Ectodermal cell (in vitro differentiated cells): ENCODE data around the gene JAZF1.

ENCODE experiments used
- H3K27ac ChIP-seq: 2 replicates; pipeline ENCODE4 v1.7.0; 2013; ENCODE audit warnings: mild to moderate bottlenecking, low read depth, low read length; ENCODE audit not compliant: insufficient read depth, poor library complexity, severe bottlenecking
- H3K27me3 ChIP-seq: 2 replicates; pipeline ENCODE4 v1.7.0; 2013; ENCODE audit warnings: mild to moderate bottlenecking, low read length; ENCODE audit not compliant: insufficient read depth, control insufficient read depth, poor library complexity, severe bottlenecking
- H3K36me3 ChIP-seq: one replicate; pipeline ENCODE4 v1.7.0; 2013; ENCODE audit warnings: low read length; ENCODE audit not compliant: control insufficient read depth, insufficient read depth
- H3K4me1 ChIP-seq: one replicate; pipeline ENCODE4 v1.7.0; 2013; ENCODE audit warnings: low read length; ENCODE audit not compliant: control insufficient read depth, insufficient read depth
- H3K4me3 ChIP-seq: 2 replicates; pipeline ENCODE4 v1.7.0; 2013; ENCODE audit warnings: low read depth, low read length, control low read depth; ENCODE audit not compliant: insufficient read depth
- H3K9me3 ChIP-seq: 2 replicates; pipeline ENCODE4 v1.7.0; 2013; ENCODE audit warnings: mild to moderate bottlenecking, low read length, moderate library complexity; ENCODE audit not compliant: control insufficient read depth
- WGBS, 2 experiments: methylation state at CpG; one replicate each; pipeline ENCODE4 v1.1.7; 2013; ENCODE audit warnings: missing lambda C conversion rate in 2 of 2; 5-methylcytosine and 5-hydroxymethylcytosine counted together

JAZF1 gene

GRCh38 chr7:27810186-27810585, 370.4 kb downstream of the JAZF1 start:
- H3K4me3 ChIP-seq, result no peak overlapping the region
- no peaks in the 10 kb centered on the region for H3K4me1 ChIP-seq
- 82 to 88% methylated on average over 4 of the region's 4 CpGs for WGBS, 2 experiments
- no peak overlapping the region for H3K27ac ChIP-seq
- no peaks in the 10 kb centered on the region for H3K9me3 ChIP-seq
- H3K36me3 ChIP-seq, result no peaks in the 10 kb centered on the region
- H3K27me3 ChIP-seq, result no peaks in the 10 kb centered on the region

DNA sequence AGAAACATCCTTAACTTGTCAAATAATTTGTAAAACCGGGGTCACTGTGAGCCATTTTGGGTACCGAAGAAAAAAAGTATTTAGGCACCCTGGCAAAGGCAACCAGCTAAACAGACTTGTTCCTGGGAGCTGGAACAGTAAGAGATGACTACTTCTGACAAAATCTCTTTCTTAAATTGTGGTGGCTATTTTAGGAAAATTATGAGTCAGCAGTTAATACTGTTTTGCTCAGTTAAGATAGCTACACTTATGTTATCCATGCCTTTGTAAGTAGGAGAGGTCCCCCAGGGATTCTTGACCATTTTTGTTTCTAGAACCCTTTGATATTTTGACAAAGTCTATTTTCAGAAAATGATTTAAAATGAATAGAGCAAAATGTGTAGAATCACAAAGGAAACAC, 372.0 kb downstream of the JAZF1 start:
- no peaks in the 10 kb centered on the region for H3K4me1 ChIP-seq
- 96 to 99% methylated on average over 2 of the region's 2 CpGs for WGBS, 2 experiments

GRCh38 chr7:27804139-27804538, 376.5 kb downstream of the JAZF1 start:
- no peak overlapping the region for H3K27ac ChIP-seq
- no peaks in the 10 kb centered on the region for H3K36me3 ChIP-seq
- H3K4me1 ChIP-seq, result no peaks in the 10 kb centered on the region
- WGBS, 2 experiments, result 93 to 96% methylated on average over 2 to 3 of the region's 3 CpGs
- H3K4me3 ChIP-seq, result no peak overlapping the region
- no peaks in the 10 kb centered on the region for H3K9me3 ChIP-seq
- no peaks in the 10 kb centered on the region for H3K27me3 ChIP-seq

More for the DNA sequence above, 372.0 kb downstream of the JAZF1 start:
- H3K36me3 ChIP-seq, result no peaks in the 10 kb centered on the region
- H3K9me3 ChIP-seq, result no peaks in the 10 kb centered on the region
- no peak overlapping the region for H3K4me3 ChIP-seq
- H3K27me3 ChIP-seq, result no peaks in the 10 kb centered on the region
- H3K27ac ChIP-seq, result no peak overlapping the region

- Histone ChIP-seq H3K27me3 (no peaks in the 10 kb centered on the region), H3K9me3 (no peaks in the 10 kb centered on the region), H3K4me1 (no peaks in the 10 kb centered on the region), H3K27ac (no peak overlapping the region), H3K4me3 (no peak overlapping the region), H3K36me3 (no peaks in the 10 kb centered on the region)
- WGBS, 2 experiments, result 63 to 83% methylated on average over 2 of the region's 2 CpGs
Observed at GRCh38 chr7:27802999-27803398, 377.6 kb downstream of the JAZF1 start.

- Histone ChIP-seq H3K36me3 (peaks cover 6% of the 10 kb centered on the region), H3K4me3 (no peak overlapping the region), H3K27me3 (no peaks in the 10 kb centered on the region), H3K9me3 (no peaks in the 10 kb centered on the region), H3K4me1 (no peaks in the 10 kb centered on the region), H3K27ac (no peak overlapping the region)
- 88 to 100% methylated on average over 1 to 2 of the region's 2 CpGs for WGBS, 2 experiments
Observed at GRCh38 chr7:27799212-27799611, 381.4 kb downstream of the JAZF1 start.

DNA sequence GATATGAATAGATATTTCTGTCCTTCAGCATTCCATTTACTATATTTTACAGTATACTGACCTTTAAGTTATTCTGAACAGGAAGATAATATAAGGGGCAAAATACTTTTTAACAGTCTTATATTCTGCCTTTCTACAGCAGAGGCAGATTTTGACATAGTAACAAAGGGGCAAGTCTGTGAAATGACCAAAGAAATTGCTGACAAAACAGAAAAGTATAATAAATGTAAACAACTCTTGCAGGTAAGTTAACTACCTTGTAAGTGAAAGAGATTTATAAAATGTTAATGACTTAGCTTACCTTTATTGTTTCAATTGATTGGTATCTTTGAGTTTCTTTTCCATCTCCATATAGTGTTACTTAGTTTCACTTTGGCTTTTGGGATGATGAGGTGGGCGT, 384.6 kb downstream of the JAZF1 start:
- Histone ChIP-seq H3K9me3 (no peaks in the 10 kb centered on the region), H3K4me3 (no peak overlapping the region), H3K36me3 (peaks cover 10% of the 10 kb centered on the region), H3K4me1 (no peaks in the 10 kb centered on the region), H3K27ac (no peak overlapping the region), H3K27me3 (no peaks in the 10 kb centered on the region)
- 100% methylated on average over 1 of the region's 1 CpG; no CpG with 5 or more reads in 1 of the 2 experiments for WGBS, 2 experiments

DNA sequence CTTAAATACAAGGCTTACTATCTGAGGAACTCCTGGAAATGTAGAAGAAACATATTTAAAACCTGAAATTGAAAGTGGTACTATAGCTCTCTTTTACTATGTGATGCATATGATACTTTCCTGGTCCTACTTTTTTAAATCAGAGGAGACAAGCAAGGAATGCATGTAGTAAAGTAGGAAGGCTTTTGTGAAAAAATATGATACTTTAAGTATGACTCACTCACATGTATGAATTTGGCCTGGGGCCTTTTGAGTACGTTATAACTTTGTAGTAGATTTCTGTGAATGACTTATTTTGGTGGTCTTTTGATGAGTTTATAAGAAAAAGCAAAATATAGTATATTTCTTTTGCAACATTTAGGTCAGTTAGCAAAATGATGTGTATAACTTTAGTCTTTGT, 386.8 kb downstream of the JAZF1 start:
- H3K4me1 ChIP-seq, result no peaks in the 10 kb centered on the region
- no peaks in the 10 kb centered on the region for H3K27me3 ChIP-seq
- no peaks in the 10 kb centered on the region for H3K9me3 ChIP-seq
- H3K36me3 ChIP-seq, result peaks cover 10% of the 10 kb centered on the region
- H3K27ac ChIP-seq, result no peak overlapping the region
- WGBS, 2 experiments, result 80% methylated on average over 1 of the region's 1 CpG; no CpG with 5 or more reads in 1 of the 2 experiments
- H3K4me3 ChIP-seq, result no peak overlapping the region

DNA sequence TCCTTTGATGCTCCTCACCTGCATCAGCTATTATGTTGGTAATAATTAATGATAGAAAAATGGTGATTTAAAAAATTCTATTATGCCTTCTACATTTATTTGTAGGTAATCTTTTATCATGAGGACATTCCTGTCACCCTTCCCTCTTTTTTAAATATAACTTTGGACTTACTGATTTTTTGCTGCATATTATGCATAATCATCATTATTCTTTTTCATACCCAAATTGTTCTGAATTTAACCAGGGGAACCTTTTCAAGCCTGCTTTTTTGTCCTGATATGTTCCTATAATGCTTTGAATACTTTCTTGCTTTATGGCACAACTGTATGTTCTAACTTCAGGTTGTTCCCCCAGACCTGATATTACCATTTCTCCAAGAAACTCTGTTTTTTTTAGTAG, 392.2 kb downstream of the JAZF1 start:
- Histone ChIP-seq H3K27ac (no peak overlapping the region), H3K36me3 (no peaks in the 10 kb centered on the region)

DNA sequence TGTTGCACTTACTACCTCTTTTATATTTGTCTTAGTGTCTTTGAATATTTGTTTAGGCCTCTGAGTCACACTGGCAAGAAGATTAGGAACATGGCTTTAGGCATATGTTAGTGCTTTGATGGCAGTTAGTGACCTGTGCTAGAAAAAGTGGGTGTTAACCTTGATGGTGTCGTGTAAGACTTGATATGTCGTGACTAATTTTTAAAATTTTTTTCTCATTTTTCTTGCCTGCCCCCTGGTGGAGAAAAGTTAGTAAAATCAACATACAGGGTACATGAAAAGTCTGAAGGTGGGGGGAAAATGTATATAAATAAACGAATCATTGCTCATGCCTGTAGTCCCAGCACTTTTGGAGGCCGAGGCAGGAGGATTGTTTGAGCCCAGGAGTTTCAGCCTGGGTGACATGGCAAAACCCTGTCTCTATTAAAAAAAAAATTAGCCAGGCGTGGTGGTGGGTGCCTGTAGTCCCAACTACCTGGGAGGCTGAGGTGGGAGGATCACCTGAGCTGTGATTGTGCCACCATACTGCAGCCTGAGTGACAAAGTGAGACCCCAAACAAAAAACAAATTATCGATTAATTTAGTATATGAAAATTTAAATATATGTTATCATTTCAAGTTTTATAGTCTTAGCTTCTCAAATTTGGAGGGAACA, 396.1 kb downstream of the JAZF1 start:
- 81 to 82% methylated on average over 5 to 6 of the region's 6 CpGs for WGBS, 2 experiments
- Histone ChIP-seq H3K27ac (no peak overlapping the region), H3K27me3 (no peaks in the 10 kb centered on the region), H3K36me3 (no peaks in the 10 kb centered on the region), H3K4me1 (no peaks in the 10 kb centered on the region), H3K4me3 (no peak overlapping the region), H3K9me3 (no peaks in the 10 kb centered on the region)

More for the DNA sequence above, 392.2 kb downstream of the JAZF1 start:
- H3K4me1 ChIP-seq, result no peaks in the 10 kb centered on the region
- no peak overlapping the region for H3K4me3 ChIP-seq
- no peaks in the 10 kb centered on the region for H3K27me3 ChIP-seq
- no peaks in the 10 kb centered on the region for H3K9me3 ChIP-seq

DNA sequence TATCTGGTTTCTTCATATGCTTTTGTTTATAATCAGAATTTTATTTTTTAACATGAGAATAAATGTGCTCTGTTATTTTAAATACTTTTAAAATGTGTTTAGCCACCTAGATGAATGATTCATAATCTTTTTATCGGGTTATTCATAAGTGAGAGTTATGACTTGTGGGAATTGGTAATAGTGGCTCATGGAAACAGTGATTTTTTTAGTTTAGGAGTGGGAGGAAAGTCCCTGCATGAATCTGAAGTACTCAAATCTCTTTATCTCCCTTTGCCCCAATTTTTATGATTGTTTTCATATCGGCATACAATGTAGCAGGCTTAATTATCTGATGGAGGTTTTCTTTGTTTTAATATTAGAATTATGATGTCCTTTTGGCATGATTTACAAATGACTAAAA, 397.7 kb downstream of the JAZF1 start:
- Histone ChIP-seq H3K27me3 (no peaks in the 10 kb centered on the region), H3K27ac (no peak overlapping the region), H3K9me3 (no peaks in the 10 kb centered on the region), H3K4me3 (no peak overlapping the region), H3K36me3 (no peaks in the 10 kb centered on the region), H3K4me1 (no peaks in the 10 kb centered on the region)
- WGBS, 2 experiments, result 97 to 100% methylated on average over 1 to 2 of the region's 2 CpGs

GRCh38 chr7:27781188-27781587, 399.4 kb downstream of the JAZF1 start:
- Histone ChIP-seq H3K4me3 (no peak overlapping the region), H3K27me3 (no peaks in the 10 kb centered on the region), H3K27ac (no peak overlapping the region), H3K4me1 (no peaks in the 10 kb centered on the region), H3K9me3 (no peaks in the 10 kb centered on the region), H3K36me3 (no peaks in the 10 kb centered on the region)
- WGBS, 2 experiments, result 80 to 86% methylated on average over 1 of the region's 2 CpGs
